ENCODE data around the gene IRF5. TPM values are rescaled to one million over a fixed set of nuclear protein-coding genes. Genes with fewer than 3 reads are reported as not detected.

Gene IRF5
- total RNA-seq, 1 experiment from 2014 or later, result 13.4 TPM

DNA sequence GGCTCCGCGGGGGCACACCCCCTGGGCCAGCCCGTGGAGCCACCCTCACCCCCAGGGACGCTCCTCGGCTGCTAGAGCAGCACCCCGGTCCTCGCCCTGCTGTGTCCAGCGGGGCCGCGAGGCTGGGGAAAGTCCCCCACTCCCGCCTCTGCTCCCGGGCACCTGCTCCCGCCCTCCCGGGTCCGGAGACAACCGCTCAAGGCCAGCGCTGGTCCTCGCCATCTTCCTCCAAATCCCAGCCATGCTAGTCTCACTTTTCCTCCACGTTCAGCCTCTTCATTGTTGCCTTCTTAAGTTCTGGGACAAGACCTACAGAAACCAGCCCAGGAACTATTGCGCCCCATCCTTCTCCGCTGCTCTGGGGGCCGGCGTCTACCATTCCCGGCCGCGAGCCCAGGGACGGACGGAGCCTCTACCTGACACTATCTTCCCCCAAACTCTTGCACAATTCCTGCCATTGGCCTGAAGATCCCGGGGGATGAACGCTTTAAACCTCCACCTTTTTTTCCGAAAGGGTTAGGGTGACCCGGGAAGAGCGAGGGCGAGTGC lies 22.4 kb upstream of the IRF5 start:
- DNase-seq, result no peak
- CTCF ChIA-PET, result no interaction called here
- H3K27ac Mint-ChIP-seq (ENCODE audit: unreplicated experiment), result no peak overlapping the region
- peaks cover 66% of the 10 kb centered on the region for H3K27me3 Mint-ChIP-seq (ENCODE audit: unreplicated experiment)
- no peak overlapping the region for H3K4me3 Mint-ChIP-seq (ENCODE audit: low read depth, unreplicated experiment)
- TF ChIP-seq CTCF (IDR thresholded peaks at IDR 0.05; ENCODE audit: unreplicated experiment), result no peak
- intact Hi-C loops (cut with micrococcal nuclease; ENCODE audit: unreplicated experiment), result no loop called here
- H3K9me3 Mint-ChIP-seq (ENCODE audit: low read depth, unreplicated experiment), result no peaks in the 10 kb centered on the region
- no peaks in the 10 kb centered on the region for H3K36me3 Mint-ChIP-seq (ENCODE audit: insufficient read depth, unreplicated experiment)
- no TSS peak for BruUV-seq (replicated peaks)
- peaks cover 26% of the 10 kb centered on the region for H3K4me1 Mint-ChIP-seq (ENCODE audit: low read depth, unreplicated experiment)

- intact Hi-C loops (cut with micrococcal nuclease; ENCODE audit: unreplicated experiment), result no loop called here
These were observed 21.7 kb upstream of the IRF5 start for GRCh38 chr7:128915841-128916642.

GRCh38 chr7:128916643-128916915 lies 21.1 kb upstream of the IRF5 start:
- no peak for DNase-seq

More at GRCh38 chr7:128915841-128916642, 21.7 kb upstream of the IRF5 start:
- Mint-ChIP-seq H3K27me3 (ENCODE audit: unreplicated experiment) (peaks cover 66% of the 10 kb centered on the region), H3K27ac (ENCODE audit: unreplicated experiment) (no peak overlapping the region), H3K4me1 (ENCODE audit: low read depth, unreplicated experiment) (peaks cover 31% of the 10 kb centered on the region), H3K9me3 (ENCODE audit: low read depth, unreplicated experiment) (no peaks in the 10 kb centered on the region), H3K36me3 (ENCODE audit: insufficient read depth, unreplicated experiment) (no peaks in the 10 kb centered on the region), H3K4me3 (ENCODE audit: low read depth, unreplicated experiment) (no peak overlapping the region)
- CTCF ChIA-PET, result no interaction called here
- no peak for DNase-seq
- BruUV-seq (replicated peaks), result no TSS peak
- TF ChIP-seq CTCF (IDR thresholded peaks at IDR 0.05; ENCODE audit: unreplicated experiment), result no peak

DNA sequence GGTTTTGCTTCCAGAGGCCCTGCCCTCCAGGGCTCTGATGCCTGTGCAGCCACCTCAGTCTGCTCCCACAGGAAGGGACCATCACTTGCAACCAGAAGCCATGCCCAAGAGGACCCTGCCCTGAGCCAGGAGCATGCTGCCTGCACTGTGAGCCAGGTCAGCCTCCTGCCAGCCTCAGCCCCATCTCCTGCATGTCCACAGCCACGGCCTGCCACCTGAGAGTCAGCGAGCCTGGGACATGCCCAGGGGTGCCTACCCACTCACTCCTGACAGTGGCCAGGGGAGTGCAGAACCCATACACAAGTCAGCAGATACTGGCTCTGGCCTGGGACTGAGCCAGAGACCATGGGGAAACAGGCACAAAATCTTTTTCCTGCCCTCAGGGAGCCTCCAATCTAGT lies 20.6 kb upstream of the IRF5 start:
- Mint-ChIP-seq H3K27ac (ENCODE audit: unreplicated experiment) (no peak overlapping the region), H3K4me1 (ENCODE audit: low read depth, unreplicated experiment) (peaks cover 23% of the 10 kb centered on the region), H3K9me3 (ENCODE audit: low read depth, unreplicated experiment) (no peaks in the 10 kb centered on the region), H3K4me3 (ENCODE audit: low read depth, unreplicated experiment) (no peak overlapping the region), H3K27me3 (ENCODE audit: unreplicated experiment) (peaks cover 63% of the 10 kb centered on the region), H3K36me3 (ENCODE audit: insufficient read depth, unreplicated experiment) (no peaks in the 10 kb centered on the region)
- no peak for TF ChIP-seq CTCF (IDR thresholded peaks at IDR 0.05; ENCODE audit: unreplicated experiment)
- intact Hi-C loops (cut with micrococcal nuclease; ENCODE audit: unreplicated experiment), result no loop called here
- CTCF ChIA-PET, result no interaction called here
- no peak for DNase-seq
- no TSS peak for BruUV-seq (replicated peaks)

More at GRCh38 chr7:128916643-128916915, 21.1 kb upstream of the IRF5 start:
- Mint-ChIP-seq H3K36me3 (ENCODE audit: insufficient read depth, unreplicated experiment) (no peaks in the 10 kb centered on the region), H3K4me1 (ENCODE audit: low read depth, unreplicated experiment) (peaks cover 29% of the 10 kb centered on the region), H3K4me3 (ENCODE audit: low read depth, unreplicated experiment) (no peak overlapping the region), H3K9me3 (ENCODE audit: low read depth, unreplicated experiment) (no peaks in the 10 kb centered on the region), H3K27ac (ENCODE audit: unreplicated experiment) (no peak overlapping the region), H3K27me3 (ENCODE audit: unreplicated experiment) (peaks cover 63% of the 10 kb centered on the region)
- no TSS peak for BruUV-seq (replicated peaks)
- TF ChIP-seq CTCF (IDR thresholded peaks at IDR 0.05; ENCODE audit: unreplicated experiment), result no peak
- CTCF ChIA-PET, result no interaction called here
- intact Hi-C loops (cut with micrococcal nuclease; ENCODE audit: unreplicated experiment), result no loop called here

Data from Calu3 (cell line).